PFSK-1 (cell line): ENCODE data around the gene SMIM23.

Source experiments
- FOXP2 ChIP-seq: optimal IDR thresholded peaks from 2 replicates; pipeline ENCODE3; 2011; ENCODE audit warnings: borderline replicate concordance, control low read depth, inconsistent platforms; ENCODE audit not compliant: insufficient read depth; ENCODE audit errors: extremely low read length, extremely low read depth
- POLR2AphosphoS5 ChIP-seq: IDR thresholded peaks from 2 replicates; pipeline ENCODE4 v1.6.1; 2012; ENCODE audit warnings: low read depth, mild to moderate bottlenecking, control low read depth, low read length, moderate library complexity
- SIN3A ChIP-seq: IDR thresholded peaks from 2 replicates; pipeline ENCODE4 v1.6.1; 2012; ENCODE audit warnings: mild to moderate bottlenecking, low read length, moderate library complexity, borderline replicate concordance; ENCODE audit not compliant: insufficient read depth
- TAF1 ChIP-seq: IDR thresholded peaks from 2 replicates; pipeline ENCODE4 v1.6.1; 2012; ENCODE audit warnings: low read length, control low read depth, borderline replicate concordance; ENCODE audit not compliant: insufficient read depth
- TF ChIP-seq, protein P1 (sequence below), 2 experiments: IDR thresholded peaks; 2 replicates each; pipeline versions ENCODE4 v1.6.1 to v1.8.0; 2011 to 2012; ENCODE audit warnings: low read depth in 2 of 2, low read length in 2 of 2, control low read depth in 1 of 2, inconsistent platforms in 1 of 2, mild to moderate bottlenecking in 1 of 2, moderate library complexity in 1 of 2; ENCODE audit not compliant: insufficient read depth in 1 of 2

Gene SMIM23

DNA sequence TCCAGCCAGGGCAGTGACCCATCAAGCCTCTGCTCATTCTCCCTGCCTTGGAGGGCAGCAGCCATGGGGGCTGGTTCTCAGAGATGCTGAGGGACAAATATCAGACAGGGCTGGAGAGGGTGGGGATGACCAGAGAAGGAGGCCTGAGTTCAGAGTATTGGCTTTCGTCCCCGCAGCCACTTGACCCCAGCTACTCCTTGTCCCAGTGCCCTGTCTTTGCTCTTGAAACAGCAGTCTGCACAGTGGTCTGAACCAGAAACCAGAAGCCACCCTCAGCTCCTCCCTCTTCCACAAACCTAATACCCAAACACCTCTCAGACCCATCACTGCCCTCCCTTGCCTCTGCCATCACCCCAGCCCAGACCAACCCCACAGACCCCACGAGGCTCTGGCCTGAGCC, 36.3 kb upstream of the SMIM23 start:
- TF ChIP-seq SIN3A (no peak), POLR2AphosphoS5 (no peak), TAF1 (no peak), FOXP2 (no peak)
- TF ChIP-seq, protein P1, sequence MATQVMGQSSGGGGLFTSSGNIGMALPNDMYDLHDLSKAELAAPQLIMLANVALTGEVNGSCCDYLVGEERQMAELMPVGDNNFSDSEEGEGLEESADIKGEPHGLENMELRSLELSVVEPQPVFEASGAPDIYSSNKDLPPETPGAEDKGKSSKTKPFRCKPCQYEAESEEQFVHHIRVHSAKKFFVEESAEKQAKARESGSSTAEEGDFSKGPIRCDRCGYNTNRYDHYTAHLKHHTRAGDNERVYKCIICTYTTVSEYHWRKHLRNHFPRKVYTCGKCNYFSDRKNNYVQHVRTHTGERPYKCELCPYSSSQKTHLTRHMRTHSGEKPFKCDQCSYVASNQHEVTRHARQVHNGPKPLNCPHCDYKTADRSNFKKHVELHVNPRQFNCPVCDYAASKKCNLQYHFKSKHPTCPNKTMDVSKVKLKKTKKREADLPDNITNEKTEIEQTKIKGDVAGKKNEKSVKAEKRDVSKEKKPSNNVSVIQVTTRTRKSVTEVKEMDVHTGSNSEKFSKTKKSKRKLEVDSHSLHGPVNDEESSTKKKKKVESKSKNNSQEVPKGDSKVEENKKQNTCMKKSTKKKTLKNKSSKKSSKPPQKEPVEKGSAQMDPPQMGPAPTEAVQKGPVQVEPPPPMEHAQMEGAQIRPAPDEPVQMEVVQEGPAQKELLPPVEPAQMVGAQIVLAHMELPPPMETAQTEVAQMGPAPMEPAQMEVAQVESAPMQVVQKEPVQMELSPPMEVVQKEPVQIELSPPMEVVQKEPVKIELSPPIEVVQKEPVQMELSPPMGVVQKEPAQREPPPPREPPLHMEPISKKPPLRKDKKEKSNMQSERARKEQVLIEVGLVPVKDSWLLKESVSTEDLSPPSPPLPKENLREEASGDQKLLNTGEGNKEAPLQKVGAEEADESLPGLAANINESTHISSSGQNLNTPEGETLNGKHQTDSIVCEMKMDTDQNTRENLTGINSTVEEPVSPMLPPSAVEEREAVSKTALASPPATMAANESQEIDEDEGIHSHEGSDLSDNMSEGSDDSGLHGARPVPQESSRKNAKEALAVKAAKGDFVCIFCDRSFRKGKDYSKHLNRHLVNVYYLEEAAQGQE (IDR thresholded peaks at IDR 0.05; ENCODE audit: insufficient read depth in 1 of 2, low read depth in 2 of 2, low read length in 2 of 2), result no peak

DNA sequence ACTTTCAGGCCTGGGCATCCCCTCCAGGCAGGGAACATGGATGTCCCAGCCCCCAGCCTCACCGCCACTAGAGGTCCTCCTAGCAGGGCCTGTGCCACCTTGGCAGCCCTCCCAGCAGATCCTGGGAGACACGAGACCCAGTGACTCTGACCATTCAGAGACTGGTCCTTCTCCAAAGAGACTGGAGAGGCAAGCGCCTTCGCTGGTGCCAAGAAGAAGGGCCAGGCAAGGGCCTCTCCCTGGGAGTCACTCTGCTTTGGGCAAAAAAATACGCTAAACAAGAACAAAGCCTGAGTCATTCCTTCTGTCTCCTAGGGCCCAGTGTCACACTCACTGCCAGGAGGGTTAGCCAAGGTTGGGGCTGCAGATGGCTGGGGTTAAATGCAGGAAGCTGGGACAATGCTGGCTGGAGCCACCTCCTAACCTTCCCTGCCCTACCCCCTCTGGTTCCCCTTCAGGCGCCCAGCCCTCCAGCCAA, 35.3 kb upstream of the SMIM23 start:
- no peak for TF ChIP-seq SIN3A
- TF ChIP-seq TAF1, result no peak
- TF ChIP-seq POLR2AphosphoS5, result no peak
- TF ChIP-seq, protein P1 (IDR thresholded peaks at IDR 0.05; ENCODE audit: insufficient read depth in 1 of 2, low read depth in 2 of 2, low read length in 2 of 2), result no peak
- no peak for TF ChIP-seq FOXP2

DNA sequence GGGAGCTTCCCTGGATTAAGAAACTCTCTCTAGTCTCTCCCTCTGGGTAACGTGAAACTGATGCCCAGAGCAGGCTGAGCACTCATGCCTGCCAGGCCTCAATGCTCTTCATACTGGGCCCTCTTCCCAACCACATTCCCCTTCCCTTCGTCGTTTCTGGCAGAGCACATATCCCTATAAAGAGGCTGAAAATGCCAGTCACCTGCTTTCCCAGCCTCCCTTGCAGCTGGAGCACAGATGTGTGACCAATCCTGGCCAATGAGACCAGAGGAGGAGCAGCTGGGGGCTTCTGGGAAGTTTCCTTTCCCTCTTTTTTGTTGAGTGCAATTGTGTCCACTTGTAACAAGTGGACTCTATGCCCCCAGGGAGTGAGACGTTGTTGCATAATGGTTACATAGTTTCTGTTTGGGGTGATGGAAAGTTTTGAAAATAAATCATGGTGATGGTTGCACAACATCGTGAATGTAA, 30.2 kb upstream of the SMIM23 start:
- no peak for TF ChIP-seq FOXP2
- no peak for TF ChIP-seq SIN3A
- TF ChIP-seq TAF1, result no peak
- TF ChIP-seq POLR2AphosphoS5, result no peak
- TF ChIP-seq, protein P1 (IDR thresholded peaks at IDR 0.05; ENCODE audit: insufficient read depth in 1 of 2, low read depth in 2 of 2, low read length in 2 of 2), result no peak

DNA sequence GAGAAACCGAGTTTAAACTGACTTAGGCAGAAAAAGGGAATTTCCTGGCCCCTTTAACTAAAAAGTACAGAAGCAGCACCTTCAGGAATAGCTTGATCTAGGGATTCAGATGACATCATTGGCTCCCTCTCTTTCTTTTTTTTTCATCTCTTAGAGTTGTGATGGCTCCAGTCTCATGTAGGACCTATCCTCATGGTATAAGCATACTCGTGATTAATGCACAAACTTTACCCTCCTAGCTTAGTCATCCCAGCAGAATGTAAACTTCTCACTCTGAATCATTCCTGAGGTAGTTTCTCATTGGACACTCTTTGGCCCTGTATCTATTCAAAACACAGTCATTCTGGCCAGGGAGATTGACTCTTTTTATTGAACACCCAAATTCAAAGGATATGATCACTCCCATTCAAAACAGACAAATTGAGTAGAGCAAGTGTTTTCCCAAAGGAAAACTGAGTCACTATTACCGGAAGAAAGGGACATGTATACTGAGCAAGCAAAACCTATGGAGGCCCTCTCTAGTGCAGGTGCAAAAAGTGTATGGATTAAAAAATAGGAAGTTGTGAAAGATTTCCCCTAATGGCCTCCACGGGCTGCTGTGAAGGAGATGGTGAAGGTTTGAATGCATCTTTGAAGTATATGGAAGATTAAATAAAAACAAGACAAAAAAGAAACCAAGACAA, 27.6 kb upstream of the SMIM23 start:
- TF ChIP-seq FOXP2 (no peak), SIN3A (no peak), TAF1 (no peak)
- TF ChIP-seq, protein P1 (IDR thresholded peaks at IDR 0.05; ENCODE audit: insufficient read depth in 1 of 2, low read depth in 2 of 2, low read length in 2 of 2), result no peak

DNA sequence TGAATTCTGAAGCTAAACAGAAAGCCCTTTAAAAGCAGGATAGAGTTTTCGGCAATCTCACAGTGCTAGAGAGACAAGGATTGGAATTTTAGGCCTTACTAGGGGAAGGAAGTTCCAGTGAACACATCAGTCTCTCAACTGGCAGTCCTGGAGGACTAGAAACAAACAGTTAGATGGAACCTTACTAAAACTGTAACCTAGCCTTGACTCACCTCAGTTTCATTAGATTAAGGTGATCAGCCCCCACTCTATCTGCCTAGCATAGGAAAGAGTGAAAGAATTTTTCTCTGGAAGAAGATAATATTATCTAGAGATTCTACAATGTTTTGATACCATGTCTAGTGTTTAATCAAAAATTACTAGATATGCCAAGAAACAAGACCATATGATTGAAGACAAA, 25.8 kb upstream of the SMIM23 start:
- no peak for TF ChIP-seq FOXP2
